Measurements from ENCODE around the gene GDNF.

The GDNF gene

DNA sequence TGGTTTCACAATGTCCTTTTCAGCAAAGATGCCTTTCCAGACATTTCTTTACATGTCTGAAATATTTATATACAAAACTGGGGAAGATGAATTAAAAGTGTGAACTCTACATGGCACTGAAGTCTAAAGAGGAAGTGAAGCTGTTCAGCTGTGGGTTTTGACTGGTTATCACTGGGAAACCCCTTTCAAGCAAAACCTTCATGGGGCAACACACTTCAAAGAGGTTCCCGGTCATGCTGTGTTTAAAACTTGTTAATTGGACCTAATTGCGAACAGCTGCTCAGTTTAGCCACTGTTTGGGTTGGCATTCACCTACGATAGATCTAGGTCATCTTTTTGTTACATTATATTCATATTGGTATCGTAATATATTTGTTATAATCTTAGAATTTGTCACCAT lies 20.0 kb upstream of the GDNF start:
- TF ChIP-seq, protein P1, sequence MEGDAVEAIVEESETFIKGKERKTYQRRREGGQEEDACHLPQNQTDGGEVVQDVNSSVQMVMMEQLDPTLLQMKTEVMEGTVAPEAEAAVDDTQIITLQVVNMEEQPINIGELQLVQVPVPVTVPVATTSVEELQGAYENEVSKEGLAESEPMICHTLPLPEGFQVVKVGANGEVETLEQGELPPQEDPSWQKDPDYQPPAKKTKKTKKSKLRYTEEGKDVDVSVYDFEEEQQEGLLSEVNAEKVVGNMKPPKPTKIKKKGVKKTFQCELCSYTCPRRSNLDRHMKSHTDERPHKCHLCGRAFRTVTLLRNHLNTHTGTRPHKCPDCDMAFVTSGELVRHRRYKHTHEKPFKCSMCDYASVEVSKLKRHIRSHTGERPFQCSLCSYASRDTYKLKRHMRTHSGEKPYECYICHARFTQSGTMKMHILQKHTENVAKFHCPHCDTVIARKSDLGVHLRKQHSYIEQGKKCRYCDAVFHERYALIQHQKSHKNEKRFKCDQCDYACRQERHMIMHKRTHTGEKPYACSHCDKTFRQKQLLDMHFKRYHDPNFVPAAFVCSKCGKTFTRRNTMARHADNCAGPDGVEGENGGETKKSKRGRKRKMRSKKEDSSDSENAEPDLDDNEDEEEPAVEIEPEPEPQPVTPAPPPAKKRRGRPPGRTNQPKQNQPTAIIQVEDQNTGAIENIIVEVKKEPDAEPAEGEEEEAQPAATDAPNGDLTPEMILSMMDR (IDR thresholded peaks at IDR 0.05; ENCODE audit: low read depth, low read length): no peak
- DNase-seq (ENCODE audit: extremely low read depth, low read depth): no peak

DNA sequence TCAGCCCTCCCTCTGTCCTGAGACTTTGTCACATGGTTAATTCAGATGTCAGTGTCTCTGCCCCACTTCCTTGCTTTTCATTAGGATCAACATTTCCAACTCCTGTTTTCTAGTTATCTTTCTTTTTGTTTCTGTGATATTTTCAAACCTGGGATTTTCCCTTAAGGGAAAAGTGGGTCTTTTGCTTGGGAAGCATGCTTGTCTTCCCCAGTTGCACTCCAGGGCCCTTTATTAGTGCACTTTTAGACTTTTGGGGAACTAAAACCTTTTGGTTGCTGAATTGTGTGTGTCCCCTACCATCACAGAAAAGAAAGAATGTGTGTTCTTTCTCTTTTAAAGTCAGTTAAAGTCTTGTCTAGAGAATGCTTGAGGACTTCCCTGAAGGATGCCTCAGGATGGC lies 18.4 kb upstream of the GDNF start:
- TF ChIP-seq, protein P1 (IDR thresholded peaks at IDR 0.05; ENCODE audit: low read depth, low read length): no peak
- DNase-seq (ENCODE audit: extremely low read depth, low read depth): no peak

DNA sequence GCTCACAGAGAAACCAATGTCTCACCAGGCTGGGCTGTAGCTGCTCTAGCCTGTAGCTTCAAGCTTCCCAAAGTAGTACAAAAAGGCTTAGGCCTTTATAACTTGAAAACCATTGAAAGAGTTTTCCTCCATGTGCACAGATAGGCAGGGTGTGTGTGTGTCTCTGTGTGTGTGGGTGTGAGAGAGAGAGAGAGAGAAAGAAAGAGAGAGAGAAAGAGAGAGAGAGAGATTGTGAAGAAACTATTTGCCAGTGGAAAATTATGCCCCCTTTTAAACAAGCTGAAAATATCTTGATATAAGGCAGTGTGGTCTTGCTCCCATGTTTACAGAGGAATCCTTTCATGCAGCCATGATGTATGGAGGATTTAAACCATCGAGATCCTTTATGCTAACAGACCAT lies 17.9 kb upstream of the GDNF start:
- no peak for DNase-seq (ENCODE audit: extremely low read depth, low read depth)
- TF ChIP-seq, protein P1 (IDR thresholded peaks at IDR 0.05; ENCODE audit: low read depth, low read length): no peak

DNA sequence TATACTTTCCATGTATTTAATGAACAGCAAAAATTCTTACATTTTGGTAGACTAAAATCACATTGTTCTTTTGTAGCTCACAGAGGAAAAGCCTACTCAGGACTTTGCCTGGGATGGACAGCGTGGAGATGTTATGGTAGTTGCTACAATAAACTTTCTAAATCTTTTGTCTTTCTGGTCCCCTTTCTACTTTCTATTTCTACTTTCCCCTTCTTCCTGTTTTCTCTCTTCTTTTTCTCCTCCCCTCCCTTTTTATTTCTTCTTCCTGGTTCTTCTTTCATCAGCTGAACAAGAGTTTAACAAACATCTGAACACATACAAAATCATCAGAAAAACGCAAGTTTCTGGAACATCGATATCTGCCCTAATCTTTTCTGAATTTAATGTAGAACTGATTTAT lies 15.6 kb upstream of the GDNF start:
- TF ChIP-seq, protein P1 (IDR thresholded peaks at IDR 0.05; ENCODE audit: low read depth, low read length): no peak
- DNase-seq (ENCODE audit: extremely low read depth, low read depth): no peak

DNA sequence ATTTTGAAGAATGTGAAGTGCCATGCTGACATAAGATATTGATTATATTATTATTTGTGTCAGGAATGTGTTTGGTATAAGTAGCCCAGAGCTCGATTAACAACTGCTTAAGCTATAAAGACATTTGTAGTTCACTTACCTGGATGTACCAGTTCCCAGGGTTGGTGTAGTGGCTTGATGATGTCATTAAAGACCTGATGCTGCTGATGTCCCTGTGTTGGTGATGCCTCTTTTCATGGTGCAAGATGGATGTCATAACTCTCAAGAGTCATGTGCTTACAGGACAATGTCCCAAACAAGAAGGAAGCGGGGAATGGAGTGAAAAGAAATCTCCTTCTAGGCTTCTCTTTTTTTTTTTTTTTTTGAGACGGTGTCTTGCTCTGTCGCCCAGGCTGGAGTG lies 11.5 kb upstream of the GDNF start:
- no peak for DNase-seq (ENCODE audit: extremely low read depth, low read depth)
- TF ChIP-seq, protein P1 (IDR thresholded peaks at IDR 0.05; ENCODE audit: low read depth, low read length): no peak

DNA sequence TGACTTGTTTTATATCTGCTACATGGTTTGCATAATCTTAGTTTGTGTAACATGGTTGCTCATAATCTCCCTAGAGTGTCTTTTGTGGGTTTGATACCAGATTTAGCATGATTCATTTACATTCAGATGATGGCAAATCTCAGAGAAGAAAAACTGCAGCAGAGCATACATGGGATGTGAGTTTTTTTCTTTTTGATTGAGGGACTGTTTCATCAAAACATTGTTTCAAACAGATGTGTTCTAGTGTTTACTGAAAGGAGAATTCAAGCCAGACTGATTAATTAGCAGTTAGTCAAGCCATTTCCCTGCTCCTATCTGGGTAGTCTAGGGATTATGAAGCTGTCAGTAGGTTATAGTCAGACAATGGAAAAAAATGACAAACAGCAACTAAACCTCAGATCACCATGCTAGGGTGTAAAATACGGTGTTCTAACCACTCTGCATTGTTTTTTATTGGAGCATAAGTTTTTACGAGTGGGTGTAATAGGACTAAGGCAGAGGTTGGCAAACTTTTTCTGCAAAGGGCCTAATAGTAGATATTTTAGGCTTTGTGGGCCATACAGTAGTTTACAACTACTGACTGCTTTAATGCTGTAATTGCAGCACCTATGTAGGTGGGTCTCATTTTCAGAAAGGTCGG lies 10.5 kb upstream of the GDNF start:
- TF ChIP-seq, protein P1 (IDR thresholded peaks at IDR 0.05; ENCODE audit: low read depth, low read length): no peak
- DNase-seq (ENCODE audit: extremely low read depth, low read depth): no peak

DNA sequence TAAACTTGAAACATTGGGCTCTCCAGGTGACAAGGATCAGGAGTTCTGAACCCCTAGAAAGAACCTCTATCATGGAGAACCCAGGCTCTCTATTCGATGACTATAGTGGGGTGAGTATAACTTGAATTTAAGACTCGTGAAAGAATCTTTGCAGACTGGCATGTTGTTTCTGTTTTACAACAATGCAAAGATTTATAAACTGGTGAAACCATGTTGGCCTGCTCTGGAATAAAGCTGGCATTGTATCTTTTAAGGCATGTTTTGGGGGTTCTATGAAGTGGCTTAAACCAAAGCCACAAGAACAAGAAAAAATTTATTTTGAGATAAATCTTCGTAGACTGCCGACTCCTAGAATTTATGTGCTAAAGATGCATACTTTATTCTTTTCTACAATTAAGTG lies 9.8 kb upstream of the GDNF start:
- TF ChIP-seq, protein P1 (IDR thresholded peaks at IDR 0.05; ENCODE audit: low read depth, low read length): no peak
- no peak for DNase-seq (ENCODE audit: extremely low read depth, low read depth)

Data from AG09319 (cell line).